Measurements from ENCODE around the gene ARG1. TPM values are rescaled to one million over a fixed set of nuclear protein-coding genes. Genes with fewer than 3 reads are reported as not detected.
"Not testable (repeated sequence)": the region's sequence is repeated elsewhere in the genome, so short reads cannot be mapped to it uniquely, and the experiment has no call there.

Gene ARG1
- total RNA-seq, result 1 to 10 TPM in 1 of 3 donors, not detected in 2; 1.1 TPM
- long read RNA-seq, donor 1, partial matches to known transcripts, result 0 of 1 reads
- long read RNA-seq, donor 1, other reads (novel, unspliced or antisense), result 1 of 1 reads
- long read RNA-seq, donor 2, result 0 reads

DNA sequence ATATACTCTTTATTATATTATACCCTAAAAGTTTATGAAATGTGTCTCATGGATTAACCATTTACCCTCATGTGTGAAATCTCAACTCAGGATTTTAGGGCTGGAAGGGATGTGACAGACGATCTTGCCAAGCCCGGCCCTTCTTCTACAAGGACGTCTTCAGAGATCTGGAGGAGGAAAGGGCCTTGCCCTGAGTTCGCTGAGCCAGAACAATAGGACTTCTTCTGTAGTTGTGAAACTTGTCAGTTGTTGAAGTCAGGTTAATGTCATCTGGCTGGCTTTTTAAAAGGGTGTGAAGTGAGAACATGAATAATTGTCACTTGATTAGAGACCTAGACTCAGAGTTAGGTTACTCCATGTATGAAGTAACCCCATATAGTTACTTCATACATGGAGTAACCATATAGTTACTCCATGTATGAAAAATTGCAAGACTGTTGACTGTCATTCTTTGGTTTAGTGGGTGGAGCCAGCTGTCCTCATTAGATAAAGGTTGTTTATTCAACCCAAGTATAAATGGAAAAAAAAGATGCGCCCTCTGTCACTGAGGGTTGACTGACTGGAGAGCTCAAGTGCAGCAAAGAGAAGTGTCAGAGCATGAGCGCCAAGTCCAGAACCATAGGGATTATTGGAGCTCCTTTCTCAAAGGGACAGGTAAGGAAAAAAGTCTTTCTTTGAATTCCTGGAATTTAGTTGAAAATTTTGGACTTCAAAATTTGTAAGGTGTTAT is at the start of gene ARG1:
Gene ARG1, plus strand, starts transcription at position 541 of the 730 bp plus-strand sequence. Its CDS starts 57 bp downstream, at position 598.
- intact Hi-C loops (cut with DNase I, micrococcal nuclease), result no loop called here
- Histone ChIP-seq H3K4me3 (no peak within 1 kb of the TSS), H3K9me3 (no peaks in the 10 kb centered on the region), H3K36me3 (ENCODE audit: low read depth) (no peaks in the 10 kb centered on the region), H3K4me1 (ENCODE audit: low read depth) (no peaks in the 10 kb centered on the region)
- no peak for DNase-seq
- TF ChIP-seq, protein P1, sequence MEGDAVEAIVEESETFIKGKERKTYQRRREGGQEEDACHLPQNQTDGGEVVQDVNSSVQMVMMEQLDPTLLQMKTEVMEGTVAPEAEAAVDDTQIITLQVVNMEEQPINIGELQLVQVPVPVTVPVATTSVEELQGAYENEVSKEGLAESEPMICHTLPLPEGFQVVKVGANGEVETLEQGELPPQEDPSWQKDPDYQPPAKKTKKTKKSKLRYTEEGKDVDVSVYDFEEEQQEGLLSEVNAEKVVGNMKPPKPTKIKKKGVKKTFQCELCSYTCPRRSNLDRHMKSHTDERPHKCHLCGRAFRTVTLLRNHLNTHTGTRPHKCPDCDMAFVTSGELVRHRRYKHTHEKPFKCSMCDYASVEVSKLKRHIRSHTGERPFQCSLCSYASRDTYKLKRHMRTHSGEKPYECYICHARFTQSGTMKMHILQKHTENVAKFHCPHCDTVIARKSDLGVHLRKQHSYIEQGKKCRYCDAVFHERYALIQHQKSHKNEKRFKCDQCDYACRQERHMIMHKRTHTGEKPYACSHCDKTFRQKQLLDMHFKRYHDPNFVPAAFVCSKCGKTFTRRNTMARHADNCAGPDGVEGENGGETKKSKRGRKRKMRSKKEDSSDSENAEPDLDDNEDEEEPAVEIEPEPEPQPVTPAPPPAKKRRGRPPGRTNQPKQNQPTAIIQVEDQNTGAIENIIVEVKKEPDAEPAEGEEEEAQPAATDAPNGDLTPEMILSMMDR (IDR thresholded peaks at IDR 0.05), result no peak
- no peak for ATAC-seq

DNA sequence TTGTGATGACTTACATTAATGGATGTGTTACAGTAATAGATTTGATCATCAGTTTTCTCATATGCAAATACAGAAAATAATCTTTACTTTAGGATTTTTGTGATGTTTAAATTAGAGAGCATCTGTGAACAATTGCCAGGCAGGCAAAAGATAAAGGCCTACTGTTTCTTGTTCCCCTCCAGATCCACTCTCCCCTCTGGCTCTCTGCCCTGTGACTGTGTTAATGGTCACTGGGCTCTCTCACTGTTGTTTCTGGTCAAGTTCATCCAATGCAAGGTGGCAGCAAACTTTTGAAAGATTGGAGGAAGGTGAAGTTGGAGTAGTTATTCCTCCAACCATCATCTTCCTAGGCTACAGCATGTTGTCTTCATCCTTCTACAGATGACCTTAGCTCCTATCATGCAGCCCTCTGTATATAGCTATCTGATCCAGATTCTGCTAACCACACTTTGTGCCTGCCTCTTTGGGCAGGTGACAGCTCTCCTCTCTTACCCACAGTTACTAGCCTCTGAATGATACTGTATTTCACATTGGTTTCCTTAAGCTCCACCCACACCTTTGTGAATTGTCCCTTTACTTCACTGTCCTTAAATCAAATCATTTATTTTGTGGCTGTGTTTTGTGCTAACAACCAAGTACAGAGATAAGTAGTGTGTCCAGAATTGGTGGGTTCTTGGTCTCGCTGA is 48.9 kb upstream of the ARG1 start:
- ATAC-seq (no peak), DNase-seq (no peak)
- TF ChIP-seq, protein P1 (IDR thresholded peaks at IDR 0.05), result no peak
- H3K9me3 ChIP-seq, result no peaks in the 10 kb centered on the region
- no peaks in the 10 kb centered on the region for H3K36me3 ChIP-seq (ENCODE audit: low read depth)
- intact Hi-C loops (cut with DNase I, micrococcal nuclease), result no loop called here
- H3K4me3 ChIP-seq, result no peak overlapping the region
- no peaks in the 10 kb centered on the region for H3K4me1 ChIP-seq (ENCODE audit: low read depth)

DNA sequence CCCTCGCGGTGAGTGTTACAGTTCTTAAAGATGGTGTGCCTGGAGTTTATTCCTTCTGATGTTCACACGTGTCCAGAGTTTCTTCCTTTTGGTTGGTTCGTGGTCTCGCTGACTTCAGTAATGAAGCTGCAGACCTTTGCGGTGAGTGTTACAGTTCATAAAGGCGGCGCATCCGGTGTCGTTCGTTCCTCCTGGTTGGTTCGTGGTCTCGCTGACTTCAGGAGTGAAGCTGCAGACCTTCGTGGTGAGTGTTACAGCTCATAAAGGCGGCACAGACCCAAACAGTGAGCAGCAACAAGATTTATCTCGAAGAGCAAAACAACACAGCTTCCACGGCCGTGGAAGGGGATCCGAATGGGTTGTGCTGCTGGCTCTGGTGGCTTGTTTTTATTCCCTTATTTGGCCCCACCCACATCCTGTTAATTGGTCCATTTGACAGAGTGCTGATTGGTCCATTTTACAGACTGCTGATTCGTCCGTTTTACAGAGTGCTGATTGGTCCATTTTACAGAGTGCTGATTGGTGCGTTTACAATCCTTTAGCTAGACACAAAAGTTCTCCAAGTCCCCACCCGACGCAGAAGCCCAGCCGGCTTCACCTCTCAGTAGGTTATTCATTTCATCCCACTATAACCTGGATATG is 48.2 kb upstream of the ARG1 start:
- TF ChIP-seq, protein P1 (IDR thresholded peaks at IDR 0.05), result no peak
- Histone ChIP-seq H3K4me3 (no peak overlapping the region), H3K4me1 (ENCODE audit: low read depth) (no peaks in the 10 kb centered on the region), H3K9me3 (no peaks in the 10 kb centered on the region), H3K36me3 (ENCODE audit: low read depth) (no peaks in the 10 kb centered on the region)
- intact Hi-C loops (cut with DNase I, micrococcal nuclease), result no loop called here
- no peak for ATAC-seq
- DNase-seq, result no peak

DNA sequence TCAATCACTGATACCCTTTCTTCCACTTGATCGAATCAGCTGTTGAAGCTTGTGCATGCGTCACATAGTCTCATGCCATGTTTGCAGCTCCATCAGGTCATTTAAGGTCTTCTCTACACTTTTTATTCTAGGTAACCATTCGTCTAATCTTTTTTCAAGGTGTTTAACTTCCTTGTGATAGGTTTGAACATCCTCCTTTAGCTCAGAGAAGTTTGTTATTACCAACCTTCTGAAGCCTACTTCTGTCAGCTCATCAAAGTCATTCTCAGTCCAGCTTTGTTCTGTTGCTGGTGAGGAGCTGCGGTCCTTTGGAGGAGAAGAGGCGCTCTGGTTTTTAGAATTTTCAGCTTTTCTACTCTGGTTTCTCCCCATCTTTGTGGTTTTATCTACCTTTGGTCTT is 42.1 kb upstream of the ARG1 start:
- DNase-seq, result not testable (repeated sequence)

DNA sequence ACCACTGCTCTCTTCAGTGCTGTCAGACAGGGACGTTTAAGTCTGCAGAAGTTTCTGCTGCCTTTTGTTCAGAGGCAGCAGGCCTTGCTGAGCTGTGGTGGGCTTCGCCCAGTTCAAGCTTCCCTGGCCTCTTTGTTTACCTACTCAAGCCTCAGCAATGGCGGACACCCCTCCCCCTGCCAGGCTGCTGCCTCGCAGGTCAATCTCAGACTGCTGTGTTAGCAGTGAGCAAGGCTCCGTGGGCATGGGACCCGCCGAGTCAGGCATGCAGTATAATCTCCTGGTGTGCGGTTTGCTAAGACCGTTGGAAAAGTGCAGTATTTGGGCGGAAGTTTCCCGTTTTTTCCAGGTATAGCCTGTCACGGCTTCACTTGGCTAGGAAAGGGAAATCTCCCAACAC is 41.3 kb upstream of the ARG1 start:
- DNase-seq; H3K4me1 ChIP-seq (ENCODE audit: low read depth); H3K4me3 ChIP-seq; H3K9me3 ChIP-seq; ATAC-seq; intact Hi-C loops (cut with DNase I, micrococcal nuclease); H3K36me3 ChIP-seq (ENCODE audit: low read depth): not testable (repeated sequence)

More for the DNA sequence above, 42.1 kb upstream of the ARG1 start:
- H3K4me1 ChIP-seq (ENCODE audit: low read depth); intact Hi-C loops (cut with DNase I, micrococcal nuclease); H3K4me3 ChIP-seq; ATAC-seq; H3K9me3 ChIP-seq; H3K36me3 ChIP-seq (ENCODE audit: low read depth): not testable (repeated sequence)

DNA sequence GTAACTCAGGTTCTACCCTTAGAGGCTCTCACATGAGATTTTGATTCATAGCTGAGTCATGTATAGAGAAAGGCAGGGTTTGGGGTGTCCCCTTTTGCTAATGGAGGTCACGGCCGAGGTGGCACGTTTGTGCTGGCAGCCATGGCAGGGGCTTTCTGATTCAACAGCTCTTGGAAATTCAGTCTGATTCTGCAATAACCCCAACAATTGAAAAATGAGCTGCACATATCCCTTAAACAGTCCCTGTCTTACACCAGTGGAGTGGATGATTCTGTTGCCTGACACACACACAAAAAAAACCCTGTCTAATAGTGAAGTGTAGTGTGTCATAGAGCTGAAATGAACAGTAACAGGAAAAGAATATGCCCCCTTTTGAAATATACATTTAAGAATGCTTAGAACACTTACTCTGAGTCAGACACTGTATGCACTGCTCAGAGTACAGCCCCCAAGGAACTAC is 40.4 kb upstream of the ARG1 start:
- ATAC-seq, result no peak
- TF ChIP-seq, protein P1 (IDR thresholded peaks at IDR 0.05), result no peak

DNA sequence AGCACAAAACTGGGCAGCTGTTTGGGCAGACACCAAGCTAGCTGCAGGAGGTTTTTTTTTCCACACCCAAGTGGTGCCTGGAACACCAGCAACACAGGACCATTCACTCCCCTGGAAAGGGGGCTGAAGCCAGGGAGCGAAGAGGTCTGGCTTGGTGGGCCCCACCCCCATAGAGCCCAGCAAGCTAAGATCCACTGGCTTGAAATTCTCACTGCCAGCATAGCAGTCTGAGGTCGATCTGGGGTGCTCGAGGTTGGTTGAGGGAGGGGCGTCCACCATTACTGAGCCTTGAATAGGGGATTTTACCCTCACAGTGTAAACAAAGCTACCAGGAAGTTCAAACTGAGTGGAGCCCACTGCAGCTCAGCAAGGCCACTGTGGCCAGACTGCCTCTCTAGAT is 34.4 kb upstream of the ARG1 start:
- H3K4me1 ChIP-seq (ENCODE audit: low read depth); H3K4me3 ChIP-seq; H3K9me3 ChIP-seq; intact Hi-C loops (cut with DNase I, micrococcal nuclease); ATAC-seq; DNase-seq; H3K36me3 ChIP-seq (ENCODE audit: low read depth): not testable (repeated sequence)

More for the DNA sequence above, 40.4 kb upstream of the ARG1 start:
- intact Hi-C loops (cut with DNase I, micrococcal nuclease), result no loop called here
- Histone ChIP-seq H3K4me3 (no peak overlapping the region), H3K4me1 (ENCODE audit: low read depth) (no peaks in the 10 kb centered on the region), H3K9me3 (no peaks in the 10 kb centered on the region), H3K36me3 (ENCODE audit: low read depth) (no peaks in the 10 kb centered on the region)
- DNase-seq, result no peak

Measured in mucosa of descending colon (tissue), 3 donors.